ENCODE measurements around the gene CWC27.

Gene CWC27

DNA sequence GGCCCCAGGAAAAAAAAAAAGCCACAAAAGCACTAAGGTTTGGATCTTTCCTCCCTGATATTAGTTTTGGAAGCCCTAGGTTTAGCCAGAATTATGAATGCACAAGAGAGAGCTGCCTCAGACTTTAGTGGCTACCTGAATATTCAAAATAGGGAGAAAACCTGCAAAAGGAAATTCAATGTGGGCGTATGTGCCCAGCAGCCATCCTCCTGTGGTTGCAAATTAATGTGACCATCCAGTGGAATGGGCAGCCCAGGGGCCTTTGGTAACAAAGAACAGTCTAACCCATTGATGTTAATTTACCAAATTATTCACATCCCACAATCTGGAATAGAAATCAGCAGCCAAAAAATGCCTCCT lies 298.4 kb downstream of the CWC27 start:
- no peak for DNase-seq (ENCODE audit: low spot score)
- TF ChIP-seq, protein P1, sequence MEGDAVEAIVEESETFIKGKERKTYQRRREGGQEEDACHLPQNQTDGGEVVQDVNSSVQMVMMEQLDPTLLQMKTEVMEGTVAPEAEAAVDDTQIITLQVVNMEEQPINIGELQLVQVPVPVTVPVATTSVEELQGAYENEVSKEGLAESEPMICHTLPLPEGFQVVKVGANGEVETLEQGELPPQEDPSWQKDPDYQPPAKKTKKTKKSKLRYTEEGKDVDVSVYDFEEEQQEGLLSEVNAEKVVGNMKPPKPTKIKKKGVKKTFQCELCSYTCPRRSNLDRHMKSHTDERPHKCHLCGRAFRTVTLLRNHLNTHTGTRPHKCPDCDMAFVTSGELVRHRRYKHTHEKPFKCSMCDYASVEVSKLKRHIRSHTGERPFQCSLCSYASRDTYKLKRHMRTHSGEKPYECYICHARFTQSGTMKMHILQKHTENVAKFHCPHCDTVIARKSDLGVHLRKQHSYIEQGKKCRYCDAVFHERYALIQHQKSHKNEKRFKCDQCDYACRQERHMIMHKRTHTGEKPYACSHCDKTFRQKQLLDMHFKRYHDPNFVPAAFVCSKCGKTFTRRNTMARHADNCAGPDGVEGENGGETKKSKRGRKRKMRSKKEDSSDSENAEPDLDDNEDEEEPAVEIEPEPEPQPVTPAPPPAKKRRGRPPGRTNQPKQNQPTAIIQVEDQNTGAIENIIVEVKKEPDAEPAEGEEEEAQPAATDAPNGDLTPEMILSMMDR (IDR thresholded peaks at IDR 0.05; ENCODE audit: extremely low read depth, insufficient read depth, missing control alignments) = no peak
- in situ Hi-C loops (cut with MboI; ENCODE audit: low pct_unique_long_range_greater_than_20kb, low sequenced_read_pairs, unreplicated experiment) = no loop called here

Data from GM13977 (cell line).